Prostate gland (tissue), 2 donors: ENCODE results near the gene OAT. TPM values are rescaled to one million over a fixed set of nuclear protein-coding genes. Genes with fewer than 3 reads are reported as not detected.

Experiments used
- DNase-seq: peaks from one replicate; pipeline ENCODE4 v3.0.0-alpha.2; 2019; ENCODE audit warnings: low spot score
- H3K27ac ChIP-seq, 2 donors: fragments of 200-600 bp; sonication (generic); 2 replicates each; pipeline ENCODE4 v1.5.1; 2017 to 2019
- H3K27me3 ChIP-seq: fragments of 200-600 bp; sonication (generic); replicated peaks from 2 replicates; pipeline ENCODE4 v1.5.1; 2019; ENCODE audit not compliant: insufficient read depth
- H3K36me3 ChIP-seq, 2 donors: fragments of 200-600 bp; sonication (generic); 1 replicate in 1 of 2; 2 replicates in 1 of 2; pipeline versions ENCODE4 v1.5.1 to v1.8.1; 2017 to 2019
- H3K4me1 ChIP-seq: fragments of 200-600 bp; sonication (generic); replicated peaks from 2 replicates; pipeline ENCODE4 v1.5.1; 2019
- H3K4me3 ChIP-seq, 2 donors: fragments of 200-600 bp; sonication (generic); 2 replicates each; pipeline ENCODE4 v1.5.1; 2017 to 2019
- H3K9me3 ChIP-seq: fragments of 200-600 bp; sonication (generic); 2 replicates; pipeline ENCODE4 v1.5.1; 2017
- CTCF ChIP-seq, 4 experiments: fragments of 200-600 bp in 2 of 4; fragments of 450-650 bp in 2 of 4; sonication (generic) in 2 of 4; IDR thresholded peaks; 1 replicate in 3 of 4; 2 replicates in 1 of 4; pipeline ENCODE4 v1.5.1; 2016 to 2019; ENCODE audit warnings: antibody characterized with exemption in 4 of 4, mild to moderate bottlenecking in 2 of 4, moderate library complexity in 2 of 4
- POLR2A ChIP-seq: fragments of 450-650 bp; IDR thresholded peaks from one replicate; pipeline ENCODE4 v1.6.1; 2016; ENCODE audit warnings: antibody characterized with exemption, mild to moderate bottlenecking
- POLR2AphosphoS5 ChIP-seq: sonication (generic); formaldehyde crosslinking; IDR thresholded peaks from one replicate; pipeline ENCODE4 v1.6.1; 2017; ENCODE audit warnings: antibody characterized with exemption
- WGBS: methylation state at CpG from one replicate; pipeline ENCODE4 v1.1.5; 2018; 5-methylcytosine and 5-hydroxymethylcytosine counted together
- intact Hi-C: fragments of 100-400 bp; cut with DNase I; formaldehyde crosslinking; loops from one replicate; pipeline ENCODE4 v1.14.2; 2022
- total RNA-seq, 2 donors: library from RNA; depleted of rRNA; stranded (reverse); fragments of >200 nt; gene quantifications; one replicate each; pipeline ENCODE4 v1.1.0, GENCODE V29; 2016

OAT gene
- total RNA-seq, 2 donors from 2014 or later, result 86.3 to 139 TPM

DNA sequence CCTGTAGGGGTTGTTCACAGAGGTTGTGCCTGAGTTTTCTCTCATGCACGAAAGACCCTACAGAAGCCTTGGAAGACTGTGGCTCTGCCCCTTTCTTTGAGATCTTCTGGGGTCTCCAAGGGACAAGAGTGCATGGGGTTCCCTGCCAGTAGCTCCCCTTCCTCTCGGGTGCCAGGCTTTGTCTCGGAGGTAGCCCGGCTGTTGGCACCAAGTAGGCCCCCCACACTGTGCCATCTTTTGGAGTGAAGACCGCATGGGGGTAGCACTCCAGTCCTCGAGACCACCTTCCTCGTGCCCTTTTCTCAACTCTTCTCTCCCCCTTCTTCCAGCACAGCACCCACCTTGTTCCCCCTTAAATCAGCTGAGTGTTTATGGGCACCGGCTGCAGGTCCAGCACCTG is 41.6 kb downstream of the OAT start:
- H3K36me3 ChIP-seq, result no peaks in the 10 kb centered on the region
- no peaks in the 10 kb centered on the region for H3K27me3 ChIP-seq
- 94% methylated on average over 8 of the region's 8 CpGs for WGBS
- no peaks in the 10 kb centered on the region for H3K4me1 ChIP-seq
- no peak overlapping the region for H3K27ac ChIP-seq
- intact Hi-C loops, result no loop called here
- no peak overlapping the region for H3K4me3 ChIP-seq
- DNase-seq, result no peak
- H3K9me3 ChIP-seq, result no peaks in the 10 kb centered on the region
- no peak for TF ChIP-seq CTCF (IDR thresholded peaks at IDR 0.05)
- TF ChIP-seq POLR2AphosphoS5, result no peak
- TF ChIP-seq POLR2A, result no peak

GRCh38 chr10:124376411-124376810 is 42.3 kb downstream of the OAT start:
- intact Hi-C loops, result no loop called here
- H3K36me3 ChIP-seq, result no peaks in the 10 kb centered on the region
- H3K27ac ChIP-seq, result no peak overlapping the region
- no peak for DNase-seq
- 91% methylated on average over 9 of the region's 9 CpGs for WGBS
- no peaks in the 10 kb centered on the region for H3K4me1 ChIP-seq
- TF ChIP-seq CTCF (IDR thresholded peaks at IDR 0.05), result no peak
- H3K27me3 ChIP-seq, result no peaks in the 10 kb centered on the region
- no peak overlapping the region for H3K4me3 ChIP-seq
- H3K9me3 ChIP-seq, result no peaks in the 10 kb centered on the region

DNA sequence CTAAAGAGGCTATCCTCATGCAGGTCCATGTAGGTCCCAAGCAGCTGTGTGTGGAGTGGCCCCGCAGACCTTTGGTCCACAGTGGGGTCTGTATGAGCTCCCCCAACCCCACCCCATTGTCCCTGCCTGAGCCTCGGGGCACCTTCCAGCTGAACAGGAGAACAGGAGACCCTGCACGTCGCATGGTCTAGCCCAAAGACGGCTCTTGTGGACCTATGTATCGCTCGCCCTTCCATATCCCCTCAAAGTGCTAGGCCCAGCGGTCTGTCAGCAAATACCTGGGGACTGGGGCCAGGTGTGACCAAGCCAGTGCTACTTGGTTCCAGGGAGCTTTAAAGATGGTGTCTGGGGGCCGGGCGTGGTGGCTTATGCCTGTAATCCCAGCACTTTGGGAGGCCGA is 43.0 kb downstream of the OAT start:
- Histone ChIP-seq H3K9me3 (no peaks in the 10 kb centered on the region), H3K27me3 (no peaks in the 10 kb centered on the region), H3K36me3 (no peaks in the 10 kb centered on the region), H3K27ac (no peak overlapping the region), H3K4me3 (no peak overlapping the region), H3K4me1 (no peaks in the 10 kb centered on the region)
- intact Hi-C loops, result no loop called here
- WGBS, result 93% methylated on average over 11 of the region's 11 CpGs
- TF ChIP-seq POLR2AphosphoS5 (no peak), POLR2A (no peak), CTCF (IDR thresholded peaks at IDR 0.05) (no peak)
- no peak for DNase-seq

DNA sequence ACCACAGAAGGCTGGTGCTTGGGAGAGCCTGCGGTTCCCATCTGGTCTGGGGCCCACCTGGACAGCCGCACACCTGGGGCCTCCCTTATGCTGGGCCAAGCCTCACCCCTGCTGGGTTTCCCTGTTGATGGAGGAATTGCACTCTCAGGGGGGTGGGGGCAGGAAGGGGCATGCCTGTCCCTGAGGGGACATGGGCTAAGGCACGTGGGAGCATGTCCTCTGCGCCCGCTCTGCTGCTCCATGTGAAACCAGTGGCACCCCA is 43.4 kb downstream of the OAT start:
- H3K4me3 ChIP-seq, result no peak overlapping the region
- TF ChIP-seq CTCF (IDR thresholded peaks at IDR 0.05) (no peak), POLR2A (no peak), POLR2AphosphoS5 (no peak)
- no peaks in the 10 kb centered on the region for H3K9me3 ChIP-seq
- 96% methylated on average over 5 of the region's 5 CpGs for WGBS
- no peaks in the 10 kb centered on the region for H3K27me3 ChIP-seq
- no peaks in the 10 kb centered on the region for H3K4me1 ChIP-seq
- intact Hi-C loops, result no loop called here
- no peak for DNase-seq
- no peaks in the 10 kb centered on the region for H3K36me3 ChIP-seq
- no peak overlapping the region for H3K27ac ChIP-seq

DNA sequence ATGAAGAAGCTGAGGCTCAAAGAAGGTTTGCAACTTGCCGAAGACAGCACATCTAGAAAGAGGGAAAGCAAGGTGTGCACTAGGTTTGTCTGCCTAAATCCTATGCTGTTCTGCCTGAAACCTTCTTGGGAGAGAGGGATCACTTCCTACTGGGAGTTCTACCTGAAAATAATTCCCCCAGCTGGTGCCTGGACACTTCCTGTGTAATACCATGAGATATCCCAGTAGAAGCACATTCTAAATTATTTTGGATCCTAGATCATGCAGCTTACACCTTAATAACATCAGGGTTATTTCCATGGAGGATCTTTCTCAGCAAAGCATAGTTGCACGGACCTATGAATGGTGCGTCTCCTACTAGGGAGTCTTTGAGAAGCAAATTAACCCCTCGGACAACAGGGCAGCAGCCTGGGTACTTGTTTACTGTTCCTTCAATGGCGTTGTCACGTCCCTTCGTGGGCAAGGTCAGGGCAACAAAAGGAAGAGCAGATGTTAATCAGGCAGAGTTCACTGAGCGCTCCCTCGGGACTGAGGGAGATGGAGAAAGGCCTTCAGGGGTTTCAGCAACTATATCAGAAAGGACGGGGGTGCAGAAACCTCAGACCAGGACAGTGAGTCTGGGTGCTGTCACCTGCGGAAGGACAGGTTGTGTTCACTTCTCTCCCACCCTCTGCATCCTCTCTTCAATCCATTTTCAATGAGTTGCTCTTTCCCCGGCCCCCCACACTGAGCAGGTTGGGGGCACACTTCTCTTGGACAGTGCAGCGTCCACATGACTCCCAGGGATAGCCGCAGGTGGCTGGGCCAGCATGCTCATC is 44.0 kb downstream of the OAT start:
- Histone ChIP-seq H3K27me3 (no peaks in the 10 kb centered on the region), H3K36me3 (no peaks in the 10 kb centered on the region), H3K27ac (no peak overlapping the region), H3K4me3 (no peak overlapping the region), H3K4me1 (no peaks in the 10 kb centered on the region), H3K9me3 (no peaks in the 10 kb centered on the region)
- no peak for TF ChIP-seq POLR2AphosphoS5
- no peak for TF ChIP-seq POLR2A
- TF ChIP-seq CTCF (IDR thresholded peaks at IDR 0.05), result no peak
- intact Hi-C loops, result no loop called here
- no peak for DNase-seq
- 84% methylated on average over 14 of the region's 14 CpGs for WGBS
